H1 (cell line): Measurements from ENCODE around the gene TOP3B. TPM values are rescaled to one million over a fixed set of nuclear protein-coding genes. Genes with fewer than 3 reads are reported as not detected.

Source experiments
- BACH1 ChIP-seq: IDR thresholded peaks from 2 replicates; pipeline ENCODE4 v1.6.1; 2012; ENCODE audit warnings: low read length, improper control_type of control experiment
- CEBPB ChIP-seq: IDR thresholded peaks from 2 replicates; pipeline ENCODE4 v1.6.1; 2012; ENCODE audit warnings: low read depth, low read length
- SRF ChIP-seq: IDR thresholded peaks from 2 replicates; pipeline ENCODE4 v1.6.1; 2011; ENCODE audit warnings: mild to moderate bottlenecking, low read depth, low read length, moderate library complexity
- polyA plus RNA-seq, 7 experiments: library from polyadenylated mRNA; depleted of rRNA in 3 of 7; stranded (reverse) in 5 of 7; unstranded in 2 of 7; fragments of >200 nt in 5 of 7; fragments of 200-250 nt in 2 of 7; gene quantifications; 1 replicate in 5 of 7; 2 replicates in 1 of 7; 4 replicates in 1 of 7; pipeline versions ENCODE4 v1.2.1 to v1.2.3, GENCODE V29; 2011 to 2013; ENCODE audit warnings: missing spikeins in 2 of 7, mixed read lengths in 2 of 7
- total RNA-seq: library from RNA; stranded (reverse); fragmentation: NEBNext Ultra II Directional; extraction: Animal tissue kit (Norgen Biotek cat#: 25700); gene quantifications from 2 replicates; pipeline ENCODE4 v1.2.1, GENCODE V29; 2021

TOP3B gene
- total and polyA plus RNA-seq, 2 of the 8 experiments (the other 6 are each of a cell fraction or from before 2014, with no cell fraction given) = 30.4 to 52.8 TPM

- no peak for TF ChIP-seq BACH1
- TF ChIP-seq CEBPB = no peak
- no peak for TF ChIP-seq SRF
Observed at GRCh38 chr22:21970037-21970799, 12.4 kb downstream of the TOP3B start (continued).
